Fibroblast of peridontal ligament (primary cell): Measurements from ENCODE around the gene EBNA1BP2.
"Not testable (repeated sequence)": the region's sequence is repeated elsewhere in the genome, so short reads cannot be mapped to it uniquely, and the experiment has no call there.

ENCODE experiments used
- DNase-seq: peaks from one replicate; pipeline ENCODE4 v3.0.0-alpha.2; 2010; ENCODE audit errors: extremely low read depth

Gene EBNA1BP2

GRCh38 chr1:43119928-43120586 is 52.0 kb downstream of the EBNA1BP2 start:
- DNase-seq: not testable (repeated sequence)
